Embryonic facial prominence (tissue), 1 donor: ENCODE results near the gene SNAI3.

Experiments
- DNase-seq: peaks from one replicate; pipeline ENCODE4 v3.0.0-alpha.2; 2016; ENCODE audit errors: extremely low spot score

Gene SNAI3

GRCh38 chr16:88686439-88687253 is at the start of gene SNAI3:
TSS of gene SNAI3 (minus strand) at chr16:88686507. CDS start at chr16:88686406, 101 bp downstream.
- DNase-seq: no peak

- DNase-seq: no peak
Measured at GRCh38 chr16:88736088-88736487, 49.8 kb upstream of the SNAI3 start.

DNA sequence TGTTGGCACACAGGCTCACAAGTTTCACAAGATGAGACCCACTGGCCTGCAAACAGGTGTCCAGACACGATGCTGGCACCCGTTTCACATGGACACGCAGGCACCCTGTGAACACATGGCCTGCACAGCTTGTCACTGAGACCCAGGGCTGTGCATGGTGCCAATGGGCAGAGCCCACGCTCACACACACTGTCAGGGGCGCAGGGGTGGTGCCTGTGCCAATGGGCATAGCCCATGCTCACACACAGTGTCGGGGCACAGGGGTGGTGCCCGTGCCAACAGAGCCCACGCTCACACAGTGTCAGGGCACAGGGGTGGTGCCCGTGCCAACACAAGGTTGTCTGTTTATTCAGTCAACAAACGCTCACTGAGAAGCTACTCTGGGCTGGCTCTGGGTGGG is 49.3 kb upstream of the SNAI3 start:
- no peak for DNase-seq

- no peak for DNase-seq
Measured at GRCh38 chr16:88735121-88735520, 48.8 kb upstream of the SNAI3 start.

DNA sequence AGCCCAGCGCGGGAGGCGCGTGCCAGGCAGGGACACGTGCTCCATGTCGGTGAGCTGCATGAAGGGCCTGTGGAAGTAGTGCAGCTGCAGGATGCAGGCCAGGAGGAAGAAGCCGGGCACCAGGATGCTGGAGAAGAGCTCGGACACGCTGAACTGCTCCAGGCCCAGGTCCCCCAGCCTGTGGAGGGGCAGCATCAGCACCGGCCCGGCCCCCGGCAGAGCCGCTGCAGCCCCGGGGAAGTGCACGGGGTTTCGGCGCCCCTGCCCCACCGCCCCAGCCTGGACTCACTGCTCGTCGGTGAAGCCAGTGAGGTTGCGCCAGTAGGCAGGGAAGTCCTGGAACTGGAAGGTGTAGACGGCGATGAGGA is 48.0 kb upstream of the SNAI3 start:
- DNase-seq: no peak

GRCh38 chr16:88733630-88734360 is 47.5 kb upstream of the SNAI3 start:
- no peak for DNase-seq

DNA sequence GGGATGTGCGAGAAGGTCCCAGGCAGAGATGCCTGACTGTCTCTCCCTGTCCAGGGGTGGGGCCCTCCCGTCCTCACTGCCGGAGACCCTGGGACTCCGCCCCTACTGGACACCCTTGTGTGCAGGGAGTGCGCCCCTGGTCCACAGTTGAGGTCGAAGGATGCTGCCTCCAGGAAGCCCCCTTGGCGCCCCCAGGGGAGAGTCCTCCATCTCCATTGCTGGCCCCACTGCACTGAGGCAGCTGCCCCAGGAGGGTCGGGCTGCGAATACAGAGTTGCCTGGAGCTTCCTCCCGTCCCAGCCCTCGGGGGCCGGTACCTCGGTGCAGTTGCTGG is 46.6 kb upstream of the SNAI3 start:
- no peak for DNase-seq

GRCh38 chr16:88732172-88732960 is 46.1 kb upstream of the SNAI3 start:
- DNase-seq: no peak

GRCh38 chr16:88731699-88732098 is 45.4 kb upstream of the SNAI3 start:
- DNase-seq: no peak

DNA sequence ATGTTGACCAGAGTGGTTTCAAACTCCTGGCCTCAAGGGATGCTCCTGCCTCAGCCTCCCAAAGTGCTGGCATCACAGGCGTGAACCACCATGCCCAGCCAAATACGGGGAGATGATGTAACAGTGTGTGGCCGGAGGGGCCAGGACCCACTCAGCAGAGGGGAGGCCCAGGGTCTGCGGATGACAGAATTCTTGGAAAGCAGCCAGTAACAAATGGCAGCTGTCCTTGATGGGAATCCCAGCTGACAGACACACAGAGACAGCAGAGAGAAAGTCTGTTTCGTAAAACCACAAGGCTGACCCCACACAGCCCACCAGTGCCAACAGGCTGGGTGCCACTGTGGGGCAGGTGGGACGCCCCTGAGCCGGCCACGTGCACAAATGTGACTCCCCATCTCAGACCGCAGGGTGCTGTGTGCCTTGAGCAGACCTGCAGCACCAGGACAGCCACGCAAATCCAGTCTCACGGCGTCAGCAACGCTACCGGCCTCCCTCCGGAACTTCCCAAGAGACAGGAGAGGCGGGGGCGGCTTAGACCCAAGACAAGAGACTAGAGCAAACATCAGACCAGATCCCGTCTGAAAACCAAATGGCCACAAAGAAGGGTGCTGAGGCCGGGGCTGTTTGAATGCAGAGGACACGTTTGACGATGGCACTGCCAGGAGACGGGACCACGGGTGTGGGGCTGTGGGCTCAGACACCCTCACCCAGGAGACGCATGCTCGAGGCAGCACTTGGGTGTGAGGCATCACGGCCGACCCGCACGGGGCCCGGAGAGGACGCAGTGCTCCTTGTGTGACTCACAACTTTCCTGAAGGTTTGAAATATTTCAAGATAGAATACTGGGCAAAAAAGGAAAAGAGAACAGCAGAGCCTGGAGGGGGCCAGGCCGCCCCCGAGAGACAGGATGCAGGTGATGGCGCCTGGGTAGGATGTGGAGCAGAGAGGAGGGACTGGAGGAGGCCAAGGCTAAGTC is 44.6 kb upstream of the SNAI3 start:
- no peak for DNase-seq

- DNase-seq: no peak
Measured at GRCh38 chr16:88727871-88728270, 41.6 kb upstream of the SNAI3 start.

GRCh38 chr16:88726981-88727380 is 40.7 kb upstream of the SNAI3 start:
- DNase-seq: no peak

DNA sequence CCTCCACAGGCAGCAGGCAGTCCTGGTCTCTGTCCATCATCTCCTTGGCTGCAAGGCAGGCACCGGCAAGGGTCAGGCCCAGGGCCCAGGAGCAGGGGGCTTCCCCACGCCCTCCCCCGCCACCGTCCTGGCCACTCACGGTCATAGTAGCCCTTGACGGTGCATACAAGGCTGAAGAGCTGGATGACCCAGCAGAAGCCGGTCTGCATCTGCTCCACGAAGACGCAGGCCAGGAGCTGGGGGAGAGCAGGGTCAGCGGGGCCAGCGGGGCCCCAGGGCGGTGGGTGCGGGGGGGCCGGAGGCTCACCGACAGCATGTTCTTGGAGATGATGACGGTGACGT is 40.1 kb upstream of the SNAI3 start:
- no peak for DNase-seq

DNA sequence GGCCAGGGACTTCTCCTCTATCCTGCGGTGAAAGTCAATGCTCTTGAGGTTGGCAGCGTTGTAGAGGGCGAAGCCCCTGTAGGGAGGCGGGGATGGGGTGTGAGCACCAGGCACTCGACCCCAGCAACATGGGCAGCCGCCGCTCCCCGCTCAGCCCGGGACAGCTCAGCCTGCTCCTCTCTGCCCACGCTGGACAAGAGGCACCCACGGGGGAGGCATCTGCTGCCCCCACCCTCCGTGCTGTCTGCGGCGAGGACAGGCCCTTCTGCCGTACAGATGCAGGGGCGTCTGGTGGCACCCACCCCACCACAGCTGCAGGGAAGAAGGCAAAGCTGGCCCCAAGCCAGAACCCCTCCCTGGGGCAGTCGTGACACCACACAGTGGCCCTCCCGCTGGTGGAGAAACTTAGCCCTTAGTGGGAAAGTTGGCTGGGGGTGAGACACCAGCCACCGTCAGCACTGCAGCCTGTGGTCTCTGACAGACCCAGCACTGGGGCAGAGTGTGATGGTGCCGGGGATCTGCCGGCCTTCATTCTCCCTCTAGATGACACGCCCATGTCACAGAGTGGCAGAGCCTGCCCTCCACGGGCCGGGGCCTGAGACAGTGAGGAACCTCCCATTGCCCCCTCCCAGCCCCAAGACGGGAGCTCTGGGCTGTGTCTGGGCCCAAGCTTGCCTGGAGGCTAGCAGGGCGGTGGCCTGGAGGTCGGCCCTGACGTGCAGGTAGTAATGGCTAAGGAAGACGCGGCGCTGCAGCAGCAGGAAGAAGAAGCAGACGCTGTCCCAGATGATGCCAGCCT is 39.5 kb upstream of the SNAI3 start:
- DNase-seq: no peak

DNA sequence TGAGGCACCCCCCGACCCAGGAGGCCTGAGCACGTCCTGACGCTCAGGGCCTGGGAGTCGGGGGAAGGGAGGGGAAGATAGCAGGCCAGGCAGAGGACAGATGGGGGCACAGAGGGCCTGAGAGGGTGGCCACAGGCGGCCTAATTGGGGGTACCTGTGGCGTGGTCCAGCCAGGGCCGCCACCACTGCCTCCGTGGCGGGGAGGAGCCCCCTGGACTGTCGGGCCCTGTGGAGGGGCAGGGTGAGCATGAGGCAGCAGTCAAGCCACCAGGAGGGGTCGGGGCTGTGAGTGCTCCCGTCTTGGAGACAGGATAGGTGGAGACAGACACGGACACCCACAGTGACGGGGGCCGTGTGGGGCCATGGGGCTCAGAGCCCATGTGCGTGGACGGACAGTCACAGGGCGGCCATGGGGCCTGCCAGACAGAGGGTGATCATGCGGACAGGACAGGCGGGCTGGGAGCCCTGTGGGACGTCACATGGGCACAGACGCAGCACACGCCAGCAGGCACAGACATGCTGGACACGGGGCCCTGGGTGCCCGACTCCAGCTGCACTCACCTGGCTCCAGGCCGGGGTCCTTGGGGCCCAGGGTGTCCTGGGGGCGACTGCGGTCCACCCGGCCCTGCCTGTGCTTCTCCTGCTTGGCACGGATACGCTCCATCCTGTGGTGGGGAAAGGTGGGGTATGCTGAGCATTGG is 38.7 kb upstream of the SNAI3 start:
- DNase-seq: no peak

- no peak for DNase-seq
Measured at GRCh38 chr16:88723911-88724310, 37.6 kb upstream of the SNAI3 start.

DNA sequence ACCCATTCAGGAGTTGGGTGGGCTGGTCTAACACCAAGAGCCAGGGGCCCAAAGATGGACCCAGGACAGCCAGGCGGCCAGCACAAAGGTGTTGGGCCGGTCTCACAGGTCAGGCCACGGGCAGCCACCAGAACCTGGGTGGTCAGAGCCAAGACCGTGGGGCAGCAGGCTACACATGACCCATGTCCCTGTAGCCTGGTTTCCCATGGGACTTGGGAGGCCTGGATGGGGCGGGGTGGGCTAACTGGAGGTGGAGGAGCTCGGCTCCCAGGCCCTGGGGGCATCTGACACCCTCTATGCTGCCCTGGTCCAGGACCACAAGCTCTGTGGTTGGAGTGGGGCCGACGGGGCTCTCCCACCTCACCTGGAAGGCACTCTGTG is 37.2 kb upstream of the SNAI3 start:
- no peak for DNase-seq

- no peak for DNase-seq
Measured at GRCh38 chr16:88722784-88723506, 36.6 kb upstream of the SNAI3 start.
